ENCODE measurements around the gene ZBTB26. TPM values are rescaled to one million over a fixed set of nuclear protein-coding genes. Genes with fewer than 3 reads are reported as not detected.
"Not testable (repeated sequence)": the region's sequence is repeated elsewhere in the genome, so short reads cannot be mapped to it uniquely, and the experiment has no call there.

Gene ZBTB26
- total RNA-seq, 3 donors from 2014 or later (not counting 1 experiment from before 2014, with no cell fraction given) = 7.8 to 12.2 (median 9.2) TPM

DNA sequence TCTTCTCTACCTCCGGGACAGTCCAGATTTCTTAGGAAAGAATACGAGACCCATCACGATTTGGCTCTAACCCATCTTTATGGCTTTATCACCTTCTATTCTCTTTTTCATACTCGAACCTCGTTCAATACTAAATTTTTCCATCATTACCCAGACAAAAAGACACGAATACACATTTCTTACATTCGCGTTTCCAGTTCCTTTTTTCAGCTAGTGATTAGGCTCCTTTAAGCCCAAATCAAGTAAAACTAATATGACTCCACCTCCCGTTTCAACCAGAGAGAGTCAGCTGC lies 18.7 kb downstream of the ZBTB26 start:
- no peak for ATAC-seq

DNA sequence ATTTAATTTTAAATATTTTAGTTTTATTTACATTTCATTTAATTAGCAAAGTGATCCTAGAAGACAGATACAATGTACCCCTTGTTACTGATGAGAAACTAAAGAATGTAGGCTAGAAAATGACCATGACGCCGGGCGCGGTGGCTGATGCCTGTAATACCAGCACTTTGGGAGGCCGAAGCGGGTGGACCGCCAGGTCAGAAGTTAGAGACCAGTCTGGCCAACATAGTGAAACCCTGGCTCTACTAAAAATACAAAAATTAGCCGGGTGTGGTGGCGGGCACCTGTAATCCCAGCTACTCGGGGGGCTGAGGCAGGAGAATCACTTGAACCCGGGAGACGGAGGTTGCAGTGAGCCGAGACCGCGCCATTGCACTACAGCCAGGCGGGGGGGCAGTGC lies 25.2 kb downstream of the ZBTB26 start:
- Histone ChIP-seq H3K27ac (ENCODE audit: low read length) (peak overlapping the region; percentile 92), H3K36me3 (ENCODE audit: control insufficient read depth, insufficient read depth, low read length) (peaks cover 21% of the 10 kb centered on the region), H3K4me1 (ENCODE audit: control insufficient read depth, insufficient read depth, low read length) (peaks cover 14% of the 10 kb centered on the region)
- H3K27me3 Mint-ChIP-seq (ENCODE audit: low read depth in 2 of 2); H3K4me3 Mint-ChIP-seq; H3K27me3 ChIP-seq (ENCODE audit: control insufficient read depth, insufficient read depth, low read length); H3K9me3 ChIP-seq (ENCODE audit: control insufficient read depth, insufficient read depth, low read length); ATAC-seq; H3K9me3 Mint-ChIP-seq; DNase-seq; H3K36me3 Mint-ChIP-seq; intact Hi-C loops (cut with micrococcal nuclease); H3K4me3 ChIP-seq (ENCODE audit: low read length): not testable (repeated sequence)
- peaks cover 16 to 25% of the 10 kb centered on the region in 2 donors for H3K4me1 Mint-ChIP-seq
- whole genome bisulfite sequencing (ENCODE audit: insufficient coverage) = 97% methylated on average over 16 of the region's 16 CpGs
- H3K27ac Mint-ChIP-seq = peak overlapping the region in 1 of 2 donors; percentile 41

More for the DNA sequence above, 18.7 kb downstream of the ZBTB26 start:
- H3K4me3 Mint-ChIP-seq = peak overlapping the region; percentile 95
- no peaks in the 10 kb centered on the region for H3K36me3 Mint-ChIP-seq
- peaks cover 28 to 31% of the 10 kb centered on the region in 2 donors for H3K4me1 Mint-ChIP-seq
- no peaks in the 10 kb centered on the region for H3K27me3 ChIP-seq (ENCODE audit: control insufficient read depth, insufficient read depth, low read length)
- H3K9me3 ChIP-seq (ENCODE audit: control insufficient read depth, insufficient read depth, low read length) = no peaks in the 10 kb centered on the region
- H3K36me3 ChIP-seq (ENCODE audit: control insufficient read depth, insufficient read depth, low read length) = peaks cover 26% of the 10 kb centered on the region
- H3K4me3 ChIP-seq (ENCODE audit: low read length) = peak overlapping the region; percentile 88
- TF ChIP-seq, protein P1, sequence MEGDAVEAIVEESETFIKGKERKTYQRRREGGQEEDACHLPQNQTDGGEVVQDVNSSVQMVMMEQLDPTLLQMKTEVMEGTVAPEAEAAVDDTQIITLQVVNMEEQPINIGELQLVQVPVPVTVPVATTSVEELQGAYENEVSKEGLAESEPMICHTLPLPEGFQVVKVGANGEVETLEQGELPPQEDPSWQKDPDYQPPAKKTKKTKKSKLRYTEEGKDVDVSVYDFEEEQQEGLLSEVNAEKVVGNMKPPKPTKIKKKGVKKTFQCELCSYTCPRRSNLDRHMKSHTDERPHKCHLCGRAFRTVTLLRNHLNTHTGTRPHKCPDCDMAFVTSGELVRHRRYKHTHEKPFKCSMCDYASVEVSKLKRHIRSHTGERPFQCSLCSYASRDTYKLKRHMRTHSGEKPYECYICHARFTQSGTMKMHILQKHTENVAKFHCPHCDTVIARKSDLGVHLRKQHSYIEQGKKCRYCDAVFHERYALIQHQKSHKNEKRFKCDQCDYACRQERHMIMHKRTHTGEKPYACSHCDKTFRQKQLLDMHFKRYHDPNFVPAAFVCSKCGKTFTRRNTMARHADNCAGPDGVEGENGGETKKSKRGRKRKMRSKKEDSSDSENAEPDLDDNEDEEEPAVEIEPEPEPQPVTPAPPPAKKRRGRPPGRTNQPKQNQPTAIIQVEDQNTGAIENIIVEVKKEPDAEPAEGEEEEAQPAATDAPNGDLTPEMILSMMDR (IDR thresholded peaks at IDR 0.05) = no peak
- no peak for DNase-seq
- peak overlapping the region; percentile 91 to 92 for H3K27ac Mint-ChIP-seq
- H3K27me3 Mint-ChIP-seq (ENCODE audit: low read depth in 2 of 2) = no peaks in the 10 kb centered on the region
- peak overlapping the region; percentile 83 for H3K27ac ChIP-seq (ENCODE audit: low read length)
- H3K4me1 ChIP-seq (ENCODE audit: control insufficient read depth, insufficient read depth, low read length) = peaks cover 9% of the 10 kb centered on the region
- no peaks in the 10 kb centered on the region for H3K9me3 Mint-ChIP-seq
- WGBS (ENCODE audit: insufficient coverage) = 1% methylated on average over 9 of the region's 9 CpGs
- intact Hi-C loops (cut with micrococcal nuclease) = loop anchor here (2.0 kb wide), 1 partner anchor 18 kb away; the partner anchor contains the start of gene ZBTB26

- peak within 1 kb of the TSS; percentile 93 for H3K4me3 Mint-ChIP-seq
These were observed 26.2 kb downstream of the ZBTB26 start, which contains the start of gene RC3H2 for GRCh38 chr9:122904823-122905710. TSS of gene RC3H2 (minus strand) at chr9:122905359. CDS start at chr9:122897509, 7,850 bp downstream.

DNA sequence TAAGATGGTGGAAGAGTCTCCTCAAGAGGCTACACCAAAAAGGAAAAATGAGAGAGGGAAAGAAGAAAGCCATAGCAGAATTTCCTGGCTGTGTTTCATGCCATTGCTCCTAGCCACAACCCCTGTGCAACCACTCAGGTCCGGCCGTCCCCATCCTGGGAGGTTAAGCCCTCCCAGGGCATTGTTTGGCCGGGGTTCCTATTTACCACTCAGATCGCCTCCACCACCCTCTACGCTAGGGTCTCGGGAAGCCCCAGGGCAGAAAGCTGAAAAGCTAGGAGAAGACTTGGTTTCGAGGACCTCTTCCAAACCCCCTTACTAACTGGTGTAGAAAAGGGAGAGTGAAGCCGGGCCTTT lies 26.9 kb downstream of the ZBTB26 start:
- DNase-seq = peak; percentile 42 to 52
- intact Hi-C loops (cut with micrococcal nuclease) = loop anchor here (2.0 kb wide), 1 partner anchor 86 kb away; no protein-coding TSS in a partner anchor

More at GRCh38 chr9:122904823-122905710, 26.2 kb downstream of the ZBTB26 start, which contains the start of gene RC3H2:
- H3K4me1 Mint-ChIP-seq = peaks cover 16 to 22% of the 10 kb centered on the region in 2 donors
- ATAC-seq (peak; percentile 88 to 96 (median 92)), DNase-seq (peak; percentile 93 to 100)
- Histone ChIP-seq H3K9me3 (ENCODE audit: control insufficient read depth, insufficient read depth, low read length) (no peaks in the 10 kb centered on the region), H3K27me3 (ENCODE audit: control insufficient read depth, insufficient read depth, low read length) (no peaks in the 10 kb centered on the region), H3K4me1 (ENCODE audit: control insufficient read depth, insufficient read depth, low read length) (peaks cover 14% of the 10 kb centered on the region), H3K27ac (ENCODE audit: low read length) (peak within 1 kb of the TSS; percentile 92), H3K4me3 (ENCODE audit: low read length) (peak within 1 kb of the TSS; percentile 81), H3K36me3 (ENCODE audit: control insufficient read depth, insufficient read depth, low read length) (peaks cover 11% of the 10 kb centered on the region)
- under 1% methylated on average over 77 of the region's 77 CpGs for WGBS (ENCODE audit: insufficient coverage)
- no peaks in the 10 kb centered on the region for H3K27me3 Mint-ChIP-seq (ENCODE audit: low read depth in 2 of 2)
- intact Hi-C loops (cut with micrococcal nuclease) = loop anchor here (1.0 to 2.0 kb wide), 4 partner anchors 8 to 86 kb away; partner anchors contain the start of genes ZBTB26 and ZBTB6
- H3K36me3 Mint-ChIP-seq = no peaks in the 10 kb centered on the region
- no peaks in the 10 kb centered on the region for H3K9me3 Mint-ChIP-seq
- TF ChIP-seq, protein P1 (IDR thresholded peaks at IDR 0.05) = no peak
- peak within 1 kb of the TSS; percentile 94 to 96 for H3K27ac Mint-ChIP-seq

More for the DNA sequence above, 26.9 kb downstream of the ZBTB26 start:
- 0% methylated on average over 5 of the region's 8 CpGs for WGBS (ENCODE audit: insufficient coverage)
- Mint-ChIP-seq H3K4me3 (peak overlapping the region; percentile 93), H3K36me3 (no peaks in the 10 kb centered on the region), H3K4me1 (peaks cover 20 to 27% of the 10 kb centered on the region in 2 donors), H3K9me3 (no peaks in the 10 kb centered on the region), H3K27me3 (ENCODE audit: low read depth in 2 of 2) (no peaks in the 10 kb centered on the region), H3K27ac (peak overlapping the region; percentile 94 to 96)
- ATAC-seq = peak in 1 of 3 donors; percentile 4
- H3K27ac ChIP-seq (ENCODE audit: low read length) = peak overlapping the region; percentile 92
- no peaks in the 10 kb centered on the region for H3K27me3 ChIP-seq (ENCODE audit: control insufficient read depth, insufficient read depth, low read length)
- peak overlapping the region; percentile 81 for H3K4me3 ChIP-seq (ENCODE audit: low read length)
- peaks cover 14% of the 10 kb centered on the region for H3K4me1 ChIP-seq (ENCODE audit: control insufficient read depth, insufficient read depth, low read length)
- H3K36me3 ChIP-seq (ENCODE audit: control insufficient read depth, insufficient read depth, low read length) = peaks cover 8% of the 10 kb centered on the region
- no peaks in the 10 kb centered on the region for H3K9me3 ChIP-seq (ENCODE audit: control insufficient read depth, insufficient read depth, low read length)
- TF ChIP-seq, protein P1 (IDR thresholded peaks at IDR 0.05) = no peak

Measured in natural killer cell (primary cell).